Endothelial cell of umbilical vein (primary cell): ENCODE measurements around the gene RPL41. TPM values are rescaled to one million over a fixed set of nuclear protein-coding genes. Genes with fewer than 3 reads are reported as not detected.

Source experiments
- BruUV-seq: library from RNA; stranded (reverse); fragments of 400-500 nt; replicated peaks from 2 replicates; lab custom pipeline; 2021; lab: Mats Ljungman, UMichigan
- CTCF ChIA-PET: fragments of 300-600, 350-600 bp; sonication (Branson Sonifier 250); formaldehyde crosslinking; loops from one replicate; lab custom pipeline; 2021; ENCODE audit warnings: antibody characterized with exemption, inconsistent platforms; lab: Charles Lee
- POLR2A ChIA-PET: fragments of 300-600, 350-600 bp; sonication (Branson Sonifier 250); formaldehyde crosslinking; loops from one replicate; lab custom pipeline; 2021; ENCODE audit warnings: antibody characterized with exemption, inconsistent platforms; lab: Charles Lee
- DNase-seq: peaks from one replicate; pipeline ENCODE4 v3.0.0-alpha.2; 2011; ENCODE audit warnings: low read depth, low spot score
- FAIRE-seq: peaks from 2 replicates; lab custom pipeline; 2011; peaks lifted over from hg19 to GRCh38; lab: Jason Lieb, UNC
- H2AFZ ChIP-seq: 2 replicates; pipeline ENCODE4 v1.6.0; 2012; ENCODE audit warnings: low read depth, low read length, control low read depth, inconsistent platforms
- H3K27ac ChIP-seq: 2 replicates; pipeline ENCODE4 v1.5.1; 2011; ENCODE audit warnings: low read depth, mild to moderate bottlenecking, control low read depth, low read length, moderate library complexity; ENCODE audit not compliant: insufficient read depth
- H3K27me3 ChIP-seq, 2 experiments: 2 replicates each; pipeline versions ENCODE4 v1.6.0 to v1.6.1; 2011; ENCODE audit warnings: low read length in 2 of 2, mixed read lengths in 1 of 2; ENCODE audit not compliant: control insufficient read depth in 2 of 2, insufficient read depth in 2 of 2
- H3K36me3 ChIP-seq, 2 experiments: 2 replicates in 1 of 2; 3 replicates in 1 of 2; pipeline ENCODE4 v1.5.1; 2011; ENCODE audit warnings: low read length in 2 of 2, mild to moderate bottlenecking in 1 of 2, moderate library complexity in 1 of 2; ENCODE audit not compliant: control insufficient read depth in 2 of 2, insufficient read depth in 2 of 2; ENCODE audit errors: extremely low read depth in 1 of 2
- H3K4me1 ChIP-seq: 3 replicates; pipeline ENCODE4 v1.5.1; 2011; ENCODE audit warnings: mild to moderate bottlenecking, low read length; ENCODE audit not compliant: control insufficient read depth, insufficient read depth; ENCODE audit errors: extremely low read depth
- H3K4me2 ChIP-seq: 2 replicates; pipeline ENCODE4 v1.6.1; 2011; ENCODE audit warnings: low read length, control low read depth, mixed read lengths; ENCODE audit not compliant: insufficient read depth
- H3K4me3 ChIP-seq, 3 experiments: fragments of 200-600 bp in 1 of 3; sonication (generic), shearing (Covaris generic) in 1 of 3; replicated peaks in 1 of 3; 2 replicates each; pipeline ENCODE4 v1.5.1; 2011 to 2016; ENCODE audit warnings: control low read depth in 3 of 3, low read length in 3 of 3, mild to moderate bottlenecking in 2 of 3, inconsistent platforms in 1 of 3, low read depth in 1 of 3, moderate library complexity in 1 of 3; ENCODE audit not compliant: insufficient read depth in 1 of 3
- H3K79me2 ChIP-seq: 2 replicates; pipeline ENCODE4 v1.6.0; 2012; ENCODE audit warnings: low read length, inconsistent platforms; ENCODE audit not compliant: control insufficient read depth, insufficient read depth
- H3K9ac ChIP-seq: replicated peaks from 2 replicates; pipeline ENCODE3; 2011; ENCODE audit warnings: low read length, control low read depth; ENCODE audit not compliant: insufficient read depth; ENCODE audit errors: extremely low read depth
- H3K9me1 ChIP-seq: replicated peaks from 3 replicates; pipeline ENCODE4 v1.6.0; 2011; ENCODE audit warnings: mild to moderate bottlenecking, low read length; ENCODE audit not compliant: control insufficient read depth, insufficient read depth; ENCODE audit errors: extremely low read depth
- H3K9me3 ChIP-seq: replicated peaks from 2 replicates; pipeline ENCODE4 v1.5.1; 2012; ENCODE audit warnings: low read length, inconsistent platforms; ENCODE audit not compliant: control insufficient read depth, insufficient read depth
- H4K20me1 ChIP-seq: replicated peaks from 2 replicates; pipeline ENCODE3; 2011; ENCODE audit warnings: mild to moderate bottlenecking, low read length; ENCODE audit not compliant: control insufficient read depth, insufficient read depth; ENCODE audit errors: extremely low read depth
- EZH2 ChIP-seq: IDR thresholded peaks from 2 replicates; pipeline ENCODE4 v1.6.1; 2012; ENCODE audit warnings: borderline replicate concordance, low read depth, mild to moderate bottlenecking, moderate library complexity, low read length, inconsistent platforms; ENCODE audit not compliant: severe bottlenecking
- FOS ChIP-seq: IDR thresholded peaks from 2 replicates; pipeline ENCODE4 v1.6.1; 2011; ENCODE audit warnings: mild to moderate bottlenecking, low read length, moderate library complexity, borderline replicate concordance; ENCODE audit not compliant: insufficient read depth
- GATA2 ChIP-seq: IDR thresholded peaks from 2 replicates; pipeline ENCODE4 v1.7.0; 2011; ENCODE audit warnings: low read depth, mild to moderate bottlenecking, moderate library complexity, mixed read lengths, low read length; ENCODE audit not compliant: insufficient read length, insufficient read depth
- JUN ChIP-seq: IDR thresholded peaks from 2 replicates; pipeline ENCODE4 v1.6.1; 2011; ENCODE audit warnings: borderline replicate concordance, low read depth; ENCODE audit not compliant: insufficient read length, insufficient read depth
- MYC ChIP-seq: IDR thresholded peaks from one replicate; pipeline ENCODE4 v1.6.1; 2011; ENCODE audit warnings: mild to moderate bottlenecking, low read depth, low read length
- POLR2AphosphoS5 ChIP-seq: IDR thresholded peaks from 2 replicates; pipeline ENCODE4 v1.6.1; 2012; ENCODE audit warnings: low read depth, mild to moderate bottlenecking, control low read depth, low read length, moderate library complexity; ENCODE audit not compliant: insufficient read depth
- dilution Hi-C: fragments of 300-500 bp; cut with MboI; formaldehyde crosslinking; loops from one replicate; pipeline ENCODE4 v1.15.0; 2019; ENCODE audit warnings: low sequenced_read_pairs; ENCODE audit not compliant: extremely low pct_ligation_motif_present
- intact Hi-C: fragments of 100-400 bp; cut with micrococcal nuclease; formaldehyde crosslinking; loops from one replicate; pipeline ENCODE4 v1.10.0; 2022
- polyA plus RNA-seq, 4 experiments: library from polyadenylated mRNA; depleted of rRNA in 3 of 4; stranded (reverse) in 3 of 4; unstranded in 1 of 4; fragments of >200 nt; gene quantifications; 2 replicates each; pipeline versions ENCODE4 v1.2.1 to v1.2.3, GENCODE V29; 2011 to 2012; ENCODE audit warnings: missing spikeins in 1 of 4
- total RNA-seq: library from RNA; stranded (reverse); gene quantifications from 2 replicates; pipeline ENCODE4 v1.2.3, GENCODE V29; 2021
- TF ChIP-seq, protein P1 (sequence below): IDR thresholded peaks from 2 replicates; pipeline ENCODE4 v1.6.1; 2011; ENCODE audit not compliant: insufficient read depth, insufficient read length
- TF ChIP-seq, protein P2 (sequence below), 2 donors: IDR thresholded peaks; 1 replicate in 1 of 2; 2 replicates in 1 of 2; pipeline ENCODE4 v1.5.1; 2011; ENCODE audit warnings: low read length in 2 of 2, mild to moderate bottlenecking in 2 of 2, moderate library complexity in 2 of 2, control low read depth in 1 of 2, inconsistent platforms in 1 of 2, low read depth in 1 of 2; ENCODE audit not compliant: insufficient read depth in 1 of 2; ENCODE audit errors: extremely low read depth in 1 of 2

RPL41 gene
- total and polyA plus RNA-seq, 2 donors (not counting 3 experiments of a cell fraction or from before 2014, with no cell fraction given) = 3,212 to 9,990 TPM

- dilution Hi-C loops (no loop called here), intact Hi-C loops (loop anchor here (1.0 kb wide), 1 partner anchor 25 kb away; the partner anchor contains the start of gene ESYT1)
- TSS peak; percentile 67 for BruUV-seq
- Histone ChIP-seq H4K20me1 (no peaks in the 10 kb centered on the region), H3K4me3 (peak overlapping the region; percentile 60 to 78 (median 71)), H3K9me1 (no peaks in the 10 kb centered on the region), H3K27ac (peak overlapping the region; percentile 27), H3K9me3 (no peaks in the 10 kb centered on the region), H3K27me3 (no peaks in the 10 kb centered on the region), H3K79me2 (peaks cover 4% of the 10 kb centered on the region), H3K4me2 (peak overlapping the region; percentile 71), H2AFZ (peak overlapping the region; percentile 54), H3K36me3 (peaks cover 0 to 7% of the 10 kb centered on the region in 2 experiments), H3K4me1 (peaks cover 20% of the 10 kb centered on the region), H3K9ac (peak overlapping the region; percentile 76)
- ChIA-PET CTCF (no interaction called here), POLR2A (no interaction called here)
- DNase-seq (no peak), FAIRE-seq (no peak)
- no peak for TF ChIP-seq MYC
- TF ChIP-seq, protein P1, sequence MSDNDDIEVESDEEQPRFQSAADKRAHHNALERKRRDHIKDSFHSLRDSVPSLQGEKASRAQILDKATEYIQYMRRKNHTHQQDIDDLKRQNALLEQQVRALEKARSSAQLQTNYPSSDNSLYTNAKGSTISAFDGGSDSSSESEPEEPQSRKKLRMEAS = no peak
- TF ChIP-seq POLR2AphosphoS5 = no peak
- TF ChIP-seq FOS = no peak
- no peak for TF ChIP-seq EZH2
- no peak for TF ChIP-seq GATA2
- TF ChIP-seq JUN = no peak
- TF ChIP-seq, protein P2, sequence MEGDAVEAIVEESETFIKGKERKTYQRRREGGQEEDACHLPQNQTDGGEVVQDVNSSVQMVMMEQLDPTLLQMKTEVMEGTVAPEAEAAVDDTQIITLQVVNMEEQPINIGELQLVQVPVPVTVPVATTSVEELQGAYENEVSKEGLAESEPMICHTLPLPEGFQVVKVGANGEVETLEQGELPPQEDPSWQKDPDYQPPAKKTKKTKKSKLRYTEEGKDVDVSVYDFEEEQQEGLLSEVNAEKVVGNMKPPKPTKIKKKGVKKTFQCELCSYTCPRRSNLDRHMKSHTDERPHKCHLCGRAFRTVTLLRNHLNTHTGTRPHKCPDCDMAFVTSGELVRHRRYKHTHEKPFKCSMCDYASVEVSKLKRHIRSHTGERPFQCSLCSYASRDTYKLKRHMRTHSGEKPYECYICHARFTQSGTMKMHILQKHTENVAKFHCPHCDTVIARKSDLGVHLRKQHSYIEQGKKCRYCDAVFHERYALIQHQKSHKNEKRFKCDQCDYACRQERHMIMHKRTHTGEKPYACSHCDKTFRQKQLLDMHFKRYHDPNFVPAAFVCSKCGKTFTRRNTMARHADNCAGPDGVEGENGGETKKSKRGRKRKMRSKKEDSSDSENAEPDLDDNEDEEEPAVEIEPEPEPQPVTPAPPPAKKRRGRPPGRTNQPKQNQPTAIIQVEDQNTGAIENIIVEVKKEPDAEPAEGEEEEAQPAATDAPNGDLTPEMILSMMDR (IDR thresholded peaks at IDR 0.05; ENCODE audit: extremely low read depth in 1 of 2, insufficient read depth in 1 of 2, low read depth in 1 of 2, low read length in 2 of 2) = no peak
Observed at GRCh38 chr12:56152756-56153677, 36.6 kb downstream of the RPL41 start.
